Measurements from ENCODE around the gene DIO3.
"Not testable (repeated sequence)": the region's sequence is repeated elsewhere in the genome, so short reads cannot be mapped to it uniquely, and the experiment has no call there.

DIO3 gene

DNA sequence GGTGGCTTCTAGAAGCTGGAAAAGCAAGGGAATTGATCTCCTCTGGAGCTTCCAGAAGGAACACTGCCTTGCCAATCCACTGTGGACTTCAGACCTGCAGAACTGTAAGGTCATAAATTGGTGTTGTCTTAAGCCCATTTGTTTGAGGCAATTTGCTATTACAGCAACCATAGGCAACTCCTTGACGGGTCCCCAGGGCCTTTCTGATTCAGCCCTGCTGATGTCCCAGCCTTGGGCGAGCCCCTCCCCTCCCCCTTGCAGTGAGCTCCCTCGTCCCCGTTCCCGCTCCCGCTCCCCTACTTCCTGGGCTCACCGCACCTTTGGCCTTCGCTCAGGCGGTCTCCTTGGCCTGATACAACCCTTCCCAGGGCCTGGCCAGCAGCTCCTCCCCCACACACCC lies 18.9 kb upstream of the DIO3 start:
- DNase-seq (ENCODE audit: low read depth) = no peak

DNA sequence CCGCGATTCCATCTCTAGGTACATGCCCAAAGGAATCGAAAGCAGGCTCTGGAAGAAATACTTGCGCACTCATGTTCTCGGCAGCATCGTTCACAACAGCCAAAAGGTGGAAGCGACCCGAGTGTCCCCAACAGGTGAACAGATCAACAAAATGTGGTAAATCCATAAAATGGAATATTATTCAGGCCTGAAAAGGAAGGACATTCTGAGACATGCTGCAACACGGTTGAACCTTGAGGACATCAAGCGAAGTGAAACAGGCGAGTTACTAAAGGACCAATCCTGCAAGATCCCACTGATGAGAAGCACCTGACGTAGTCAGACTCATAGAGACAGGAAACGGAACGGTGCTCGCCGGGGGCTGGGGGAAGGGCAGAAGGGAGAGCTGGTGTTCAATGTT lies 17.5 kb upstream of the DIO3 start:
- no peak for DNase-seq (ENCODE audit: low read depth)

DNA sequence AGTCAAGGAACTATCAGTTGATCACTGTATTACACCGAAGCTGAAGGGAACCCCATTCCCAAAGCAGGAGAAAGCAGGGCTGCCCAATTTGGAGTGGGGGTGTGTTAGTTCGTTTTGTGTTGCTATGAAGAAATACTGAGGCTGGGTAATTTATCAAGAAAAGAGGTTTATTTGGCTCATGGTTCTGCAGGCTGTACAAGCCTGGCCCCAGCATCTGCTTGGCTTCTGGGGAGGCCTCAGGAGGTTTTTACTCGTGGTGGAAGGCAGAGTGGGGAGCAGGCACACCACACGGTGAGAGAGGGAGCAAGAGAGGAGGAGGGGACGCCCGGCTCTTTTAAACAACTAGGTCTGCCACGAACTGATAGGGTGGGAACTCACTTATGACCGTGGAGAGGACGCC lies 16.7 kb upstream of the DIO3 start:
- DNase-seq (ENCODE audit: low read depth) = no peak

DNA sequence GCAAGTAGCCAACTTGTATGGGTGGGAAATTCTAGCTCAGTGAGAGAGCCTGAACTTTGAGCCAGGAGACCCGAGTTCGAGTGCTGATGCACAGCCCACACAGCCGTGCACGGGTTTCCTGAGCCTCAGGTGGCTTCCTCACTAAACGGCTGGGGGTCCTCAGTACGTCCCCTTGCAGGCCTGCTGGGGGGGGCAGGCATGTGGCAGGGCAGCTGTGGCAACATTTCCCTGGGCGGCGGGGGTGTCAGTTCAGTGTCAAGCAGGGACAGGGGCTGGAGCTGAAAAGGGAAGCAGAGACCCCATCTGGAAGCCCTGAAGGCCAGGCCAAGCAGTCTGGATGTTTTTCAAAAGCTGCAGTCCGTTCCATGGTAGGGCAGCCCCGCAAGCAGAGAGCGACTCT lies 14.6 kb upstream of the DIO3 start:
- no peak for DNase-seq (ENCODE audit: low read depth)

DNA sequence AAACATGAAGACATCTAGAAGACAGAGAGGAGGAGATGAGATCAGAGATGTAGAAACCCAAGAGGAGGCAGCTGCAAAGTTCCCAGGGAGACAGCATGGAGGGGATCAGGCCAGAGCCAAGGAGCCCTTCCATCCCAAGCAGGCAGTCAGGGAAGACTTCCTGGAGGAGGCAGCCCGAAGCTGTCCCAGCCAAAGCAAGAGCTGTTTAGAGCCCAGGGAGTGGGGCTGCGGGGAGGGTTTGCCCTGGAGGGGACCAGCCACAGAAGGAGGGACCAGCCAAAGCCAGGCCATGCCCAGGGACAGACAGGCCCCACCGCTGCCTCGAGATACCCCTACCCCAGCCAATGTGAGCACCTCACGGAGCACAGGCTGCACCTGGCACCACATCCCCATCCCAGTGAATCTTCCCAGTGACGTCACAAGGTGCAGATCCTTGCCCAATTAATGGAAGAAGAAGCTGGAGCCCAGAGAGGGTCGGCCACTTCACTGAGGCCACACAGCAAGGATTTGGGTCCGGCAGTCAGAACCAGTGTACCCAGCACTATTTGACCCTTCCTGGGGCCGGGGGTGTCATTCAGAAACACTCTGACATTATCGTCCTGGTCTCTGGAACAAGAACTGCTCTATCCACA lies 14.1 kb upstream of the DIO3 start:
- DNase-seq (ENCODE audit: low read depth) = no peak

DNA sequence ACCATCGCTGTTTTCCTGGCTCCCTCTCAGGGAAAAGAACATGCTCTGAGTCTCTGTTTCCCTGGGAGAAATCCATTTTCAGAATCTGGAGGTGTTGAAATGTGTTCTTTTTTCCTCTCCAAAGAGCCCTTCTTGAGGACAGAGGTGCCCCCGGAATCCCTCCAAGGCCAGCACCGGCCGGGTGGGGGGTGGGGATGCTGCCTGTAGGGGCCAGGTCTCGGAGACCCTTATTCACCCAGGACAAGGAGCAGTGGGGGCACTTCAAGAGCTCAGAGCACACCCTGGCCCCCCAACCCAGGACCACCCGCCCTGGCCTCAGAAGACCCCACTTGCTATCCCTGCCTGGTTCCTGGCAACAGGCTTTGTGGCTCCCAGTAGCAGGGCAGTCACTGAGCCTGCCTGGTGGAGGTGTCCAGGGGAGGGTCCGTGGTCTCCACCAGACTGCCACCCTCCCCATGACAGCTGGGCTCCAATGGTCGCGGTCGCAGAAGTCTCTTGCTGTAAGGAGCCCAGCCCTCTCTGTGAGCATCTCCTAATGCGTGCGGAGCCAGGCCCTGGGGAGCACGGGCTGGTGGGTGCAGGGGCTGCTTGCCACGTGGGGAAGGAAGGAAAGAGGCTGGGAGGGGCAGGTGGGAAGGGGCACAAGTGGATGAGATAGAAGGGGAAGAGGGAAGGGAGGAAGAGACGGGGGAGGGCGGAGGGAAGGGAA lies 13.2 kb upstream of the DIO3 start:
- no peak for DNase-seq (ENCODE audit: low read depth)

DNA sequence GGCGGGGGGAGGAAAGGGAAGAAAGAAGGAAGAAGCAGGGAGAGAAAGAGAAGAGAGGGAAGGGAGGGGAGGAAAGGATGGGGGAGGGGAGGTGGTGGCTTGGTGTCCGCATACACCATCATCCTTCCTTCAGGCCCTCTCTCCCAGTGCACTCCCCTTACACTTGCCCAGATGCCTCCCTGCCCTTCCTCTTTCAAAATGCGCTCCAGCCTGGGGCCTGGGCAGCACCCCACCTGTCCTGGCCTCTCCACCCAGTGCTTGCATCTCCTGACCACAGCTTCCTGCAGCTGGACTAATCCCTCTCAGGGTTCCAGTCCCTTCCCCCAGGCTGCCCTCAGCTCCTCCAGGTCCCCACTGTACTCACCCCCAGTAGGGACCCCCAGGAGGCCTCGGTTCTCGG lies 12.6 kb upstream of the DIO3 start:
- DNase-seq (ENCODE audit: low read depth) = no peak

DNA sequence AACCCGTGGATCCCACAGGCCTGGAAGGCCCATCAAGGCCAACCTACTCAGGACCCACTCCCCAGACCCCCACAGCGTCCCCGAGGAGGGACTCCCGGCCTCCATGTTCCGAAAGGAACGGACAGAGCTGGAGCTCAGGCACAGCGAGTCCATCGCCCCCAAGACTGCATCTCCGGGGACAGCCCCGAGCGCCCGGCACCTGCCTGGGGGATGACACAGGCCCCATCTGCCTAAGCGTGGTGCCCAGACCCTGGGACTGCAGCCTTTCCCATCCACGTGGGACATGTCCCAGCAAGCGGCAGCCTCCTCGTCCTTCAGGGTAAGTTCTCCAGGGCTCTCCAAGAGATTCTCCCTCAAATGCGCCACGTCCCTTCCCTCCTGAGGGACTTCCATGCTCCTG lies 12.1 kb upstream of the DIO3 start:
- no peak for DNase-seq (ENCODE audit: low read depth)

DNA sequence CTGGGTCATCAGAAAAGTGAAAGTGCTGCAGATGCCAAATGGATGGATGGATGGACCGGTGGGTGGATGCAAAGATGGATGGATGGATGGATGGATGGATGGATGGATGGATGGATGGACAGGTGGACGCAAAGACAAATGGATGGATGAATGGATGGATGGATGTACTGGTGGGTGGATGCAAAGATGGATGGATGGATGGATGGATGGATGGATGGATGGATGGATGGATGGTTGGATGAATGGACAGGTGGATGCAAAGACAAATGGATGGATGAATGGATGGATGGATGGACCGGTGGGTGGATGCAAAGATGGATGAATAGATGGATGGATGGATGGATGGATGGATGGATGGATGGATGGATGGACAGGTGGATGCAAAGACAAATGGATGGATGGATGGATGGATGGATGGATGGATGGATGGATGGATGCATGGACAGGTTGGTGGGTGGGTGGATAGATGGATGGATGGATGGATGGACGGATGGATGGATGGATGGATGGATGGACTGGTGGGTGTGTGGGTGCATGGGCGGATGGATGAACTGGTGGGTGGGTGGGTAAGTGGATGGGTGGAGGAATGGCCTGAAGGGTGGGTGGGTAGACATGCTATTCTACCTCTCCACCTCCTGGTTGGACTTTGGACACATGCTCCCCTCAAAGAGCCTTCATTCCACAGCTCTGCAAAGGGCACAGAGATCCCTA lies 10.9 kb upstream of the DIO3 start:
- DNase-seq (ENCODE audit: low read depth) = not testable (repeated sequence)

DNA sequence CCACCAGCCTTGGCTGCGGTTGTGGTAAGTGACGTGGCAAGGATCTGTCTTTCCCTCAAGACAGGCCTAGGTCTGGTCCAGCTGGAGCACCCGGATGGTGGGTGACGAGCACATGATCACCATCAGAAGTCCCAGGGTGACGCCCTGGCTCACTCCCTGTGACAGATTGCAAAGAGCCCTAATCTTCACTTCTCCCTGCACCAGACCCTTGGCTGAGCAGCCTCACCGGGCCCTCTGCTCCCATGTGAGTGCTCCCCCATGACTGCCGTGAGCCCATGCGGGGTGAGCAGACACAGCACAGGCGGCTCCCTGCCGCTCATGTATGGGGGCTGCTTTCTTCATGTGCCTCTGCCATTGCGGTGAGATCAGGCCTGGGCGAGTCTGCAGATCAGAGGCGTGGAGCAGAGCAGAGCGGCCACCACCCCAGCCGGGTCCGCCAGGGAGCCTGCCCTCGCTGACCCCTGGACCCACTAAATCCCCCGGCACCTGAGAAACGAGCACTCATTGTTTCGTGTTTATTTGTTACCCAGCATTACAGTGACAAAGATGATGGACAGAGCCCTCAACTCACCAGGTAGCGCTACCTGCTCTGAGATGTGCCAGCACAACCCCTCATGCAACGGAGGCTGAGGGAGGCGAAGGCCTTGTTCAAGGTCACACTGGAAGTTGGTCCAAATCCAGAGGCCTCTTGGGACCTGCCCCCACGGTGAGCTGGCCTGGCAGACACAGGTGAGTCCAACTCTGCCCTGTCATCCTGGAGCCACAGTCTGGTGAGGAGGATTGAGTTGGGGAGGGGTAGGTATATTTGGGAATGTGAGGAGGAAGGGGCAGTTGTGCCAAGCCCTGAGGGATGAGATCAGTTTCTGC lies 9.3 kb upstream of the DIO3 start:
- DNase-seq (ENCODE audit: low read depth) = no peak

DNA sequence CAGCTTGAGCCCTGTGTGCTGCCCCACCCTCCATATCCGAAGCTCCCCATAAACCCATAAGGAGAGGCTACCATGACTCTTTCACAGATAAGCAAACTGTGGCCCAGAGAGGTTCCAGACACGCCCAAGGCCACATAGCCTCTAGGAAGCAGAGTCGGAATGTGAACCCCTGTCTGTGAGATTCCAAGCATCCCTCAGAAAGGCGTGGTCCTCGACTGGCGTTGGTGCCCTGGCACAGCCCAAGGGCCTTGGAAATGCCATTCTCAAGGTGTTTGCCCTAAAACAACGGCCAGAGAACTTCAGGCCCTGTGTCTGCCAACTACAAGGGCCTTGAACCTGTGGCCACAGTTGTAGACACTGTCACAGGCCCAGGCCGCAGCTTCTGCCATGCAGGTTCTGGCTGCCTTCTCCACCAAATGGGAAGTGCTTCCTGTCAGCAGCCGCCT lies 8.5 kb upstream of the DIO3 start:
- no peak for DNase-seq (ENCODE audit: low read depth)

DNA sequence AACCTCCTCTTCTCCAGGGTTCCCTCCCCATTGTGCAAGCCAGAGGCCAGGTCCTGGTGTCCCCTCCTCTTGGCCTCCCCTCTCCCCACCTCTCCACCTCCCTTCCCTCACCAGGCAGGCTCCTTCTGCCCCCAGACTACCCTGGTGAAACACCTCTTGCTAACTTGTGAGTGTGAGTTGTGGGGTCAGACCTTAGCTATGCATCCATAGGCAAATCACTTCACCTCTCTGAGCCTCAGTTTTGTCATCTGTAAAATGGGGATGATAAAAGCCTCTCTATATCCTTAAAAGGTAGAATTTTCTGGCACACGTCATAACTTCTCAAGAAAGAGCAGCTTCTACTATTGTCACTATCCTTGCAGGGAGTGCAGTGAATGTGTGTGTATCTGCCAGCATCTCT lies 7.9 kb upstream of the DIO3 start:
- DNase-seq (ENCODE audit: low read depth) = no peak

DNA sequence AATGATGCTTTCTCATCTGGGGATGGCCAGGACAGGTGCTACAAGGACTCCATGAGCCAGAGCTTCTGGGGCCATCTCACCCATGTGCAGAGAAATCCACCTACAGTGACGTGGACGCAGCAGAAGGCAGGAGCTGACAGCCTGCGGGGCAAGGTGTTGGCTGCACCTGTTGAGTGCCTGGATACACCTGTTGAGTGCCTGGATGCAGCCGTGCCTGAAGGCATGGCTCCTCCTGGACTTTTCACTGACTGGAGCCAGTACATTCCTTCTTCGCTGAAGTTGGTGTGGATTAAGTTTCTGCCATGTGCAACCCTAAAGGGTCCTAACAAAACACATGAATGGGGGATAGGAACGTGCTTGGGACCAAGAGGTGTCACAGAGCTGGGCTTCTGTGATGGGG lies 7.4 kb upstream of the DIO3 start:
- DNase-seq (ENCODE audit: low read depth) = no peak

DNA sequence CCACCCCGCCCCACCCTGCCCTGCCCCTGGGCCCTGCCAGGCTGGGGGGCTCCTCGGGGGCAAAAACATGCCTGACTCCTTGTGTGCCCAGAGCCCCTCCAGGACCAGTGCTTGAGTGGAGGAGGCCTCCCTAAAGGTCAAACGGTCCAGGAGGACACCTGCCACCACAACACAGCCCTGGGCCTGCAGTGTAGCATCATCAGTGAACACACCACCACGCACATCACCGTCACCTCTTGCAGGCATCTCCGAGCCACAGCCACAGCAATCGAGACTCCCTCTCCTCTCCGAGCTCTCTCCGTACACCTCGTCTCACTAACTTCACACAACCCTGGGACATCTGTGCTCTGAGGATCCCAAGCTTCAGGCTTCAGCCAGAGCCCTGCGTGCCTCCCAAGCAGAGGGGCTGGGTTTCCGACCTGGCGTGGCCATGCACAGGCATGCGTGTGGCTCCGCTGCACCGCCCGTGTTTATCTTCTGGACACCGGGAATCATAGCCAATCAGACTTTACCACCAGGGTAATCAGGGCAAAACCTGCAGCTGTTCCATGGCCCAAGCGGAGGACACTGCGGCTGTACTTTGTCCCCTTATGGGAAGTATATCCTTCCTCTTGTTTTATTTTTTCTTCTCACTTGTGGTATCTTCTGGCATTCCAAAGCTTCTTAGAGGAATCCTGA lies 6.2 kb upstream of the DIO3 start:
- no peak for DNase-seq (ENCODE audit: low read depth)

DNA sequence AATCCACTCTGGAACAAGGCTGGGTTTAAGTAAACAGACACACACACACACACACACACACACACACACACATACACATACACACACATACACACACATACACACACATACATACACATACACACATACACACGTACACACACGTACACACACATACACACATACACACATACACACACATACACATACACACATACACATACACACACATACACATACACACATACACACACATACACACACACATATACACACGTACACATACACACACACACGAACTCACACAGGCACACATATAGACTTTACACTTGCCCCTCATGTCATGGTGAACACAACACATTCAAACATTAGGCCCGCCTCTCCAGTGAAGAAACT lies 5.6 kb upstream of the DIO3 start:
- not testable (repeated sequence) for DNase-seq (ENCODE audit: low read depth)

DNA sequence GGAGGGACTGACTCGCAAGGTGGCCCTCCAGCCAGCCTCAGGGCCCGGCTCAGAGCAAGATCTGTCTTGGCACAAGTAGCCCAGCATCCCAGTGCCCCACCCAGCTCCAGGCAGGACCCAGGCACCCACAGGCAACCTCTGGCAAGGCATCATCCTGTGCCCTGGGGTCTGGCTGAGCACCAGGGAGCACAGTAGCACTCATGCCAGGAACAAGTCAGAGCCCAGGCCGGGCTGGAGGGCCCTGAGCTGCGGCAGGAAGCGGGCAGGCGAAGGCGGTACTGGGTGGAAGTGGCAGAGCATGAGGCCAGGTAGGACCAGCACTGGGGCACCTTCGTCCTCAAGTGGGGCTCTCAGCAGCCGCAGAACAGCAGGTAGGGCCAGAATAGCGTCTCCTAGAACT lies 5.2 kb upstream of the DIO3 start:
- DNase-seq (ENCODE audit: low read depth) = no peak

DNA sequence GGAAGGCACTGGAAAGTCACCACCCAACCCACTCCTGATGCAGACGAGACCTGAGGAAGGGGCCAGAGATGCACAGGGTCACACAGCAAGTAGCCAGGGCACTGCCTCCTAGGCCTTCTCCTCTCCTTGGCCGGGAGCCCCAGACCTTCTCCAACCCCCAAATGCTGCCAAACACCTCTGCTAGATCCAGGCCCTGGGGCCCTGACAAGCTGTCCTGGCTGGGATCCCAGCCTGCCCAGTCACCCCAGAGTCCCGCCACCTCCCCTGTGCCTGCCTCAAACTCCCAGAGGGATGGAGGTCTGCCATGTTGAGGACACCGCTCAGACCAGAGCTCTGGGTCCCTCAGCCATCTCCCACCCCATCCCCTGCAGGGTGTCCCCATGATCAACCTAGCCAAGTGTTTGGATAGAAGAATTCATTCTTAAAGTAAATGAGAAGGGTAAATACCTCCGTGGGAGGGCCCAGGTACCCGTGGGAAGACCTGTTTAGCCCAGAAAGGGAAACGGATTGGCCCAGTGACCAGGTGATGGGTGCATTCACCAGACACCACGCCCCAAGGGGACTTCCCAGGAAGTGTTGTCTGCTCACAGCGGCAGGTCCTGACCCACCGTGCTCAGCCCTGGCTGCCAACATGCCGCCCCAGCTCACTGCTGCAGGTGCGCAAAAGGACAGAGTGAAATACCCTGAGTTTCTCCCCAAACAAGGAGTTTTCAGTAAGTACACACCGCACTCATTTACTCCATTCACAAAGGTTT lies 4.6 kb upstream of the DIO3 start:
- no peak for DNase-seq (ENCODE audit: low read depth)

DNA sequence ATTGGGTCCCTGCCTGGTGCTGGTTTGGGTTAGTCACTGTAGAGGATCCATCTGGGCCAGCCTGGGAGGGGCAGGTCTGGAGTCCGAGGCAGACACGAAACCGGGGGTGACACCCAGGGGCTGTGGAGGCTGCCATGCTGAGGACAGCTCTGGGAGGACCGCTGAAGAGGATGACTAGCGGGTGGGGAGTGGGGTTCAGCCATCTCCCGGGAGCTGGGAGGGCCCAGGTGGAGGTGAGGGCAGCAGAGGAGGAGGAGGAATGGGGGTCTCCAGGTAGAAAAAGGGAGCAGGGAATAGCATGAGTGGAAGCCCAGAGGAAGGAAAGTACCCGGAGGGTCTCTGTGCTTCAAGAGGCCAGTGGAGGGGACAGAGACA lies 4.0 kb upstream of the DIO3 start:
- no peak for DNase-seq (ENCODE audit: low read depth)

DNA sequence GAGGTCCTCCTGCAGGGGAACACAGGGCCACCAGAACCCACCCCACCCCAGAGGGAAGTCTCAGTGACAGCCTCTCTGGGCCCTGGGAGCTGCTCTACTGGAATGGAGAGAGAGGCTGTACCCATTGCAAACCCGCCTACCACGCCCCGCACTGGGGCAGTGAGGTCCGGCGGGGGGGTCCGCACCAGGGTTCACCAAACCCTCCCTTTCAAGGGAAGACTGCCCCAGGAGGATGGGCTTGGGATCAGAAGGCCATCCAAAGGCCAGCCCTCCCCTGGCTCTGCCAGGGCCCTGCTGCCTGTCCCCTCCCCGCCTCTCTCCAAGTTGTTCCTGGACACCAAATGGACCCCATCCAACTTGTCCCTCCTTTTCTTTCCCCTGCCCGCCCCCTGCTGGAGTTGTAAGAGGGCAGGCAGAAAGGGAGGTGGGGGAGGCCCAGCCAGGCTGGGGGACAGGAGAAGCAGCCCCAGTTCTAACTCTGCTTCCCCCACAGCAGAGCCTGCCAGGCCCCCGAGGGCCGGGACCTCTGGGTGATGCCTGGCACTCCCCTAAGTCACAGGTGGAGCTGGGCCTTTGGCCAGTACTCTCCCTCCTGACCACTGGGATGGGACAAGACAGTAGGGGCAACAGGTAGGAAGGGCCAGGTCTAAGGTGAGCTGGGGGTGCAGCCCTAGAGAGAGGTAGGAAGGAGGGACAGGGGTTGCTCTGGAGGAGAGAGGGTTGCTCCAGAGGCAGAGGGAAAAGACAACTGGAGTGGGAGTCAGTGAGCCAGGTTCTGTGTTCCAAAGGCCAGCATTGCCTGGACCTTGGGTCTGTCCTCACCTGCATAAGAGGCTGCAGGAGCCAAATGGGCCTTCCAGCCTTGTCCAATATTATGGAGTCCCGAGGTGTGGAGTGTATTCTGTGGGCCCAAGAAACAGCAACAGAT lies 3.2 kb upstream of the DIO3 start:
- no peak for DNase-seq (ENCODE audit: low read depth)

DNA sequence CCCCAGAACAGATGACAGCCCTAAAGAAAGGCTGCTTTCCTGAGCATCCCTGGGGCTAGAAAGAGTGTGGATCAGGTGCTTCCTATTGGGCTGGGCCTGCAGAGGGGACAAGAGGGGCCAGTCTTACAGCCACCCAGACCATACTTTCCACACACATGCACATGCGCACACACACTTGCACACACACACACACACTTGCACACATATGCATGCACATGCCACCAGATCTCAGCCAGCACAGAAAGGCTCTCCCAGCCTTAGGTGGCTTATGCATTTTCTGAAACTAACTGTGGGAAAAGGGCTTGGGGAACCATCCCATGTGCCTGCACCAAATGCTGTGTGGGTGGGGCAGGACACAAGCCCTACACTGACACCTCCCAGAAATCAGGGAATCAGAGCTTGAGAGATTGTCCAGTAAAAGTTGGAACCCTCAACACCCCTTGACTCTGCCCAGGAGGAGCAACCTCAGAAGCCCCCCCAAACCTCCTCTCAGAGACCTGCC lies 2.5 kb upstream of the DIO3 start:
- DNase-seq (ENCODE audit: low read depth) = no peak
